Subcutaneous abdominal adipose tissue (tissue), 5 donors: ENCODE data around the gene OSBPL3.

ENCODE experiments used
- H3K27ac ChIP-seq: one replicate; pipeline ENCODE4 v1.7.0; 2013; ENCODE audit warnings: low read depth, mild to moderate bottlenecking, inconsistent platforms, low read length, moderate library complexity
- H3K27me3 ChIP-seq, 5 donors: one replicate each; pipeline ENCODE4 v1.7.0; 2013; ENCODE audit warnings: low read length in 5 of 5, inconsistent platforms in 1 of 5; ENCODE audit not compliant: control insufficient read depth in 5 of 5, insufficient read depth in 4 of 5
- H3K36me3 ChIP-seq, 5 donors: one replicate each; pipeline ENCODE4 v1.7.0; 2013; ENCODE audit warnings: low read length in 5 of 5; ENCODE audit not compliant: control insufficient read depth in 5 of 5, insufficient read depth in 5 of 5
- H3K4me1 ChIP-seq, 5 donors: one replicate each; pipeline ENCODE4 v1.7.0; 2013; ENCODE audit warnings: low read length in 5 of 5, mild to moderate bottlenecking in 3 of 5, moderate library complexity in 1 of 5; ENCODE audit not compliant: control insufficient read depth in 5 of 5, insufficient read depth in 5 of 5
- H3K4me3 ChIP-seq, 5 donors: one replicate each; pipeline ENCODE4 v1.7.0; 2013; ENCODE audit warnings: low read length in 5 of 5, low read depth in 1 of 5
- H3K9ac ChIP-seq, 5 donors: one replicate each; pipeline ENCODE4 v1.7.0; 2013; ENCODE audit warnings: low read length in 5 of 5, mild to moderate bottlenecking in 4 of 5, moderate library complexity in 3 of 5
- H3K9me3 ChIP-seq, 5 donors: one replicate each; pipeline ENCODE4 v1.7.0; 2013; ENCODE audit warnings: low read length in 5 of 5; ENCODE audit not compliant: control insufficient read depth in 5 of 5
- donor health status: healthy.
- donor health status: healthy.
- donor health status: healthy.
- donor health status: healthy.
- donor health status: healthy.

OSBPL3 gene

DNA sequence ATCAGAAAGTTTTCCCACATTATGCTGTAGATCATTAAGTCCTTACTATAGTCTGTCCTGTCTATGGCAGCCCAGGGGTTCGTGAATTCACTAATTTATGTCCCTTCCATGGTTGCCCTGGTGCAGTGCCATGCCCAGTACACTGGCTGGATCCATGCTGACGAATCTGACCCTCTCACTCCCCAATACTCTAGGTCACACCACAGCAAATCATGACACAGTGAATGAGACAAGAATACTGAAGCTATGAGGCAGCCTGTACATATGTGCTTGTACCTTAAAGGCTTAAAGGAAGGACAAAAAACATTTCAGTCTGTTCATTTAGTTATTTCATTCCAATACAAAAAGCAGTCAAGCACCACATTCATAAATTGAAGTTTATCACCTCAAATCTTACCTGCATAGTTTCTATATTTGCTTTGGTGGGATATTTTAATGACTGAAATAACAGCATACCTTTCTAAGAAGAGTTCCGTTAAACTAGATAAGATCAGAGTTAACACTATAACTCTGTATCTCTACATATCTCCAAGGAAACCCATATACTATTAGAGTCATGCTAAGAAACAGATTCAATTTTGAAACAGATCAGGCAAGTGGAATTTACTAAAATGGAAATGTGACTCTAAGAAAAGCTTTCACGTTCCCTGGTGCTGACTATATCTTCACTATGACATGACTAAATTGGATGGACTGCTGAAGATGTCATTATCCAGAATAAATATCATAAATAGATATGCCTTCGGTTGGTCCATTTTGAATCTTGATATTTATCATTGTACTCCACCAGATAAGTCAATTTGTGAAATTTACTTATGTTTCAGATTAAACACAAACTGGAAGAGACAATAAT is 36.7 kb downstream of the OSBPL3 start:
- H3K36me3 ChIP-seq, result no peaks in the 10 kb centered on the region
- no peak overlapping the region for H3K27ac ChIP-seq
- H3K4me1 ChIP-seq, result peaks cover 0 to 4% (median 0%) of the 10 kb centered on the region in 5 donors
- no peak overlapping the region for H3K4me3 ChIP-seq
- H3K27me3 ChIP-seq, result no peaks in the 10 kb centered on the region
- H3K9me3 ChIP-seq, result no peaks in the 10 kb centered on the region
- H3K9ac ChIP-seq, result no peak overlapping the region

DNA sequence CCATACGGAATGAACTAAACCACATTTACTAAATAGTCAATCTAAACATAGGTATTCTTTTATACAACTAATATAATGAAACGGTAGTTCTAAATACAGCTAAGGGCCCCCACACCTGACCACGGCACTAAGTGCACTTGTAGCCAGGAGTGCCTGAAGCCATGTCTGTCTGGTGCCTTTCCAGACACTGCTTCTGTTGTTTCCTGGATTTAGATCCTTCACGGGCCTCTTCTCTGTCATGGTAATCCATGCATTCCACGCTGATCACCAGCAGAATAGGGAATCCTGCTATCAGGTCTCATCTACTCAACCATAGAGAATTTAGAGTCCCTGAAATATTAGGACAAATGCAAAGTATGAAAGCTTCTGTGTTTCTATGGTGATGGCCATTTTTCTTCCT is 37.8 kb downstream of the OSBPL3 start:
- H3K4me3 ChIP-seq, result no peak overlapping the region
- no peaks in the 10 kb centered on the region for H3K9me3 ChIP-seq
- H3K36me3 ChIP-seq, result no peaks in the 10 kb centered on the region
- no peak overlapping the region for H3K27ac ChIP-seq
- peaks cover 0 to 4% (median 0%) of the 10 kb centered on the region in 5 donors for H3K4me1 ChIP-seq
- no peak overlapping the region for H3K9ac ChIP-seq
- H3K27me3 ChIP-seq, result no peaks in the 10 kb centered on the region

DNA sequence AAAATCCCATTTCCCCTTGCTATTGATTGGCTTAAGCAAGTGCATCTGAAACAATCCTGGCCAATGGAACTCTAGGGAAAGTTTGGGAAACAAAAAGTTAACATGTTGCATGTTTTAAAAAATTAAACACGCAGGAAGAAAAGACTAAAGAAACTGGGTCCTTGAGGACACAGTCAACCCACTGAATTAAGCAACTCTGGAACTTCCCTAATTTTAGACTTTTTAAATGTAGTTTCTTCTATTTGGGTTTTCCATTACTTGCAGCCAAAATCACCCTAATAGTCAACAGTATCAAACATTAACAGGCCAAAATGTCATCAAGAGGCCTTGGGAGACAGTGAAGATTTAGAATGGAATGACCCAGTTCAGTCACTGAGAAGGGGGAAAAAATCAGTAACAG is 40.6 kb downstream of the OSBPL3 start:
- Histone ChIP-seq H3K9ac (no peak overlapping the region), H3K27me3 (no peaks in the 10 kb centered on the region), H3K4me3 (no peak overlapping the region), H3K36me3 (no peaks in the 10 kb centered on the region), H3K27ac (no peak overlapping the region), H3K9me3 (no peaks in the 10 kb centered on the region), H3K4me1 (peaks cover 0 to 4% (median 0%) of the 10 kb centered on the region in 5 donors)

DNA sequence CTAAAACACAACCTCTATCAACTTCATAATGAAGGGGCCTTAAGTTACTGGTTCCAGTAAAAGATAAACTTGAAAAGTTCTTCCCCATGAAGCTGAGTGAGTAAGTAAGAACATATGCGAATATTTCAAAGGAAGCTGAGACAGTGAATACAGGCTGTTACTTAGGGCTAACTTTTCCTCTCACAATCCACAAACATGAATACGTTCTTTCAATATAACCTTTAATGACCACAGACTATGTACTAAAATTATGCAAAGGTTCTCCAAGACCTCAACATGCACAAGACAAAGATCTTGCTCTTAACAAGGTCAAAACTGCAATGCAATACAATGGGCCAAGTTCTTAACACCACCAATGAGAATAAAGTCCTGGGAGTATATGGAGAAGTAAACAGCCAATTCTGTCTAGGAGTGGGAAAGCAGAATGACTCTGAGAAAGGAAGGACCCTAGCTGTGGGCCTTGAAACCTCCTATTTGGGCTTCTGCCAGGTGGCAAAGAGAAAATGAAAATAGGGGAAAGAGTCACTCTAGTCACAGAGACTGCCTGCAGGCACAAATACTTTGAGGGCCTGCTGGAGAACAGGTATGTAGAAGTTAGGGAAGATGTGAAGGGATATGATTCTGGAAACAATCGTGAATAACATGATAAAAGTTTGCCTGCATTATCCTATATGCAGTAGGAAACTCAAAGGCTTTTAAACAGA is 43.7 kb downstream of the OSBPL3 start:
- Histone ChIP-seq H3K36me3 (no peaks in the 10 kb centered on the region), H3K4me1 (peaks cover 0 to 4% (median 0%) of the 10 kb centered on the region in 5 donors), H3K9ac (no peak overlapping the region), H3K9me3 (no peaks in the 10 kb centered on the region), H3K27me3 (no peaks in the 10 kb centered on the region), H3K27ac (no peak overlapping the region), H3K4me3 (no peak overlapping the region)

DNA sequence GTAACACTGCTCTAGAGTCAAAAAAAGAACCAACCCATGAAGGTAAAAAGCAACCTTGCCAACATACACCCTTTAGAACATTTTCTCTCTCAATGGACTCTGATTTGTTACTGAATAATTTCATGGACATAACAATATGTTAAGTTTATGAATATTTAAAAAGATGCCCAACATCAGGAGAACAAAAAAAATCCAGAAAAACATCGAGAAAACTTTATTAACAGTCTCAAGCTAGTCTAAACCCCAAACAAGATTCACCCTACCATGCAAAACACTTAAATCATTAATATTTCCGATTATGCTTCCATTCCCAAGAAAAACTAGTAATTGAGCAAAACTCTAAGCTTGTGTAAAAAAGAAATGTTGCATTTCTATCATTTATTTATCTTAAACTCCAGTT is 46.7 kb downstream of the OSBPL3 start:
- Histone ChIP-seq H3K4me1 (no peaks in the 10 kb centered on the region), H3K9me3 (no peaks in the 10 kb centered on the region), H3K27ac (no peak overlapping the region), H3K27me3 (no peaks in the 10 kb centered on the region), H3K9ac (no peak overlapping the region), H3K4me3 (no peak overlapping the region), H3K36me3 (no peaks in the 10 kb centered on the region)

DNA sequence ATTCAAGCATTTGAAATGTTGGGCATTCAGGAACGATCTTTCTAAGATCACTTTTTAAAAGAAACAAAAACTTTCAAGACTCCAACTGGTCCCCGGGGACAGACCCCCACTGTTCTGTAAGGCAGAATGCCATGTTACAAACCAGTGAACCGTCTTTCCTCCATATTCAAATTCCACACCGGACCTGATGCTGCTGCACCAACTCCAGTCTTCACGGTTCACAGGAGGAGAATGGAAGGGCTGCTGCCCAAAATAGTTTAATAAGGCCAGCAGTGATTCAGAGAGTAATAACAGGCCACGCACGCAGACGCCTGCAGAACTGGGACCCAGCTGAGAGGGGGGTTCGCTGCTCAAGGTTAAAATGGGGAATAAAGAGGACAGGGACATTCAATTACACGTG is 47.2 kb downstream of the OSBPL3 start:
- Histone ChIP-seq H3K36me3 (no peaks in the 10 kb centered on the region), H3K4me1 (no peaks in the 10 kb centered on the region), H3K27ac (no peak overlapping the region), H3K9me3 (no peaks in the 10 kb centered on the region), H3K9ac (no peak overlapping the region), H3K4me3 (no peak overlapping the region), H3K27me3 (no peaks in the 10 kb centered on the region)

DNA sequence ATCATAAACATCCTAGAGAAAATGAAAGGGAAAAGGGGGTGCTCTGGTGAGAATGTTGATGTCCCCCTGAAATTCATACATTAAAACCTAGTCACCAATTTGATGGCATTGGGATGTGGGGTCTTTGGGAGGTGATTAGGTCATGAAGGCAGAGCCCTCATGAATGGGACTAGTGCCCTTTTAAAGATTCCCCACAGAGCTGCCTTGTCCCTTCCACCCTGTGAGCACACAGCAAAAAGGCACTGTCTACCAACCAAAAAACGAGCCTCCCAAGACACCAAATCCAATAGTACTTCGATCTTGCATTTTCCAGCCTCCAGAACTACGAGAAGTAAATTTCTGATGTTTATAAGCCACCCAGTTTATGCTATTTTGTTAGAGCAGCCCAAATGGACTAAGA is 47.6 kb downstream of the OSBPL3 start:
- Histone ChIP-seq H3K9me3 (no peaks in the 10 kb centered on the region), H3K4me3 (no peak overlapping the region), H3K27me3 (no peaks in the 10 kb centered on the region), H3K36me3 (no peaks in the 10 kb centered on the region), H3K4me1 (peaks cover 0 to 2% (median 0%) of the 10 kb centered on the region in 5 donors), H3K9ac (no peak overlapping the region), H3K27ac (no peak overlapping the region)

DNA sequence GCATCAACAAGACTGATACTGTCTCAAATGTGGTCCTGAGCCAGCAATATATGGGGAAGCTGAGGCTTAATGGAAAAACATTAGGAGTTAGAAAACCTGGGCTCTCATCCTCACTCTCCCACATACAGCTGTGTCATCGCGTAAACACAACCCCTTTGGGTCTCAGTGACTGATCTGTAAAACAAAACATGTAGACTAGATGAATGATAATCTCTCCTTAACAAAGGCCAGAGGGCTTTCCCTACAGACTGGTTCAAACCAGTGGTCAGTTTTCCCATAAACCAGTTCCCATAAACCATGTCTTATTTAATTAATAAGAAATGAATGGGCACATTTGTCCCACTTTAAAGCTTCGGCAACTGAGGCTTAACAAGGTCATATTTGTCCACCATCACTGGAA is 48.1 kb downstream of the OSBPL3 start:
- Histone ChIP-seq H3K36me3 (no peaks in the 10 kb centered on the region), H3K9ac (no peak overlapping the region), H3K4me1 (peaks cover 0 to 8% (median 0%) of the 10 kb centered on the region in 5 donors), H3K4me3 (no peak overlapping the region), H3K9me3 (no peaks in the 10 kb centered on the region), H3K27ac (no peak overlapping the region), H3K27me3 (no peaks in the 10 kb centered on the region)

DNA sequence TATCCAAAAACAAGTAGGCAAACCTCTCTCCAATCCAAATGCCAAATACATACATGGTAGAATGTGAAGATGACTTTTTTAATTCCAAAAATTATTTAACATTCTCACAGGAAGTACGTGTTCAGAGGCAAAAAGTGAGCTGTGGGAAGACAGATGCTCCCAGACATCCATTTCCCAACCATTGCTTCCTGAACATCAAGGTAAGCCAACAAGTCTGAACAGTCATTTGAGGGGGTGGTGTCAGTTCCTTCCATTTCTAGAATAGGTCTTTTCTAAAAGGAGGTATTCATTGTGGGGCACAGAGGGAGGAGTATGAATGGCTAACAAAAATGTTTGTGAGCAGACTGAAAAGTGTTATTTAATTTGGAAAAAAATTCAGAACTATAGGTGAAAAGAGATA is 49.1 kb downstream of the OSBPL3 start:
- H3K4me3 ChIP-seq, result no peak overlapping the region
- H3K27ac ChIP-seq, result no peak overlapping the region
- H3K27me3 ChIP-seq, result no peaks in the 10 kb centered on the region
- no peak overlapping the region for H3K9ac ChIP-seq
- H3K4me1 ChIP-seq, result peaks cover 0 to 10% (median 0%) of the 10 kb centered on the region in 5 donors
- no peaks in the 10 kb centered on the region for H3K9me3 ChIP-seq
- H3K36me3 ChIP-seq, result no peaks in the 10 kb centered on the region
